ENCODE measurements around the gene MYG1. TPM values are rescaled to one million over a fixed set of nuclear protein-coding genes. Genes with fewer than 3 reads are reported as not detected.

MYG1 gene
- total and polyA plus RNA-seq, 2 of the 13 experiments (the other 11 are each of a cell fraction or from before 2014, with no cell fraction given): 38.6 to 58.0 TPM

GRCh38 chr12:53251477-53252348 is 47.8 kb upstream of the MYG1 start (continued):
- TF ChIP-seq ZNF543 (CRISPR knock-in tag; IDR thresholded peaks at IDR 0.05) (0 out of 2 replicates have a peak, but pooled peaks have one; percentile 16), HOXA9 (CRISPR knock-in tag; IDR thresholded peaks at IDR 0.05; ENCODE audit: borderline replicate concordance) (0 out of 2 replicates have a peak, but pooled peaks have one; percentile 30), ZNF546 (CRISPR knock-in tag; conservative IDR thresholded peaks at IDR 0.05) (no peak), FOXP4 (CRISPR knock-in tag; IDR thresholded peaks at IDR 0.05) (no peak; the same call in 1 of the 2 replicates), NRL (CRISPR knock-in tag; IDR thresholded peaks at IDR 0.05; ENCODE audit: borderline replicate concordance) (no peak; the same call in 1 of the 2 replicates), CCAR2 (optimal IDR thresholded peaks at IDR 0.05; ENCODE audit: low read depth, low read length) (no peak), KDM4B (CRISPR knock-in tag; IDR thresholded peaks at IDR 0.05) (no peak), SMYD3 (CRISPR knock-in tag; IDR thresholded peaks at IDR 0.05) (no peak), ZSCAN5A (CRISPR knock-in tag; IDR thresholded peaks at IDR 0.05; ENCODE audit: borderline replicate concordance) (no peak), ZNF407 (CRISPR knock-in tag; IDR thresholded peaks at IDR 0.05; ENCODE audit: not compliant biosample characterization) (no peak)
- TF ChIP-seq, protein P1, sequence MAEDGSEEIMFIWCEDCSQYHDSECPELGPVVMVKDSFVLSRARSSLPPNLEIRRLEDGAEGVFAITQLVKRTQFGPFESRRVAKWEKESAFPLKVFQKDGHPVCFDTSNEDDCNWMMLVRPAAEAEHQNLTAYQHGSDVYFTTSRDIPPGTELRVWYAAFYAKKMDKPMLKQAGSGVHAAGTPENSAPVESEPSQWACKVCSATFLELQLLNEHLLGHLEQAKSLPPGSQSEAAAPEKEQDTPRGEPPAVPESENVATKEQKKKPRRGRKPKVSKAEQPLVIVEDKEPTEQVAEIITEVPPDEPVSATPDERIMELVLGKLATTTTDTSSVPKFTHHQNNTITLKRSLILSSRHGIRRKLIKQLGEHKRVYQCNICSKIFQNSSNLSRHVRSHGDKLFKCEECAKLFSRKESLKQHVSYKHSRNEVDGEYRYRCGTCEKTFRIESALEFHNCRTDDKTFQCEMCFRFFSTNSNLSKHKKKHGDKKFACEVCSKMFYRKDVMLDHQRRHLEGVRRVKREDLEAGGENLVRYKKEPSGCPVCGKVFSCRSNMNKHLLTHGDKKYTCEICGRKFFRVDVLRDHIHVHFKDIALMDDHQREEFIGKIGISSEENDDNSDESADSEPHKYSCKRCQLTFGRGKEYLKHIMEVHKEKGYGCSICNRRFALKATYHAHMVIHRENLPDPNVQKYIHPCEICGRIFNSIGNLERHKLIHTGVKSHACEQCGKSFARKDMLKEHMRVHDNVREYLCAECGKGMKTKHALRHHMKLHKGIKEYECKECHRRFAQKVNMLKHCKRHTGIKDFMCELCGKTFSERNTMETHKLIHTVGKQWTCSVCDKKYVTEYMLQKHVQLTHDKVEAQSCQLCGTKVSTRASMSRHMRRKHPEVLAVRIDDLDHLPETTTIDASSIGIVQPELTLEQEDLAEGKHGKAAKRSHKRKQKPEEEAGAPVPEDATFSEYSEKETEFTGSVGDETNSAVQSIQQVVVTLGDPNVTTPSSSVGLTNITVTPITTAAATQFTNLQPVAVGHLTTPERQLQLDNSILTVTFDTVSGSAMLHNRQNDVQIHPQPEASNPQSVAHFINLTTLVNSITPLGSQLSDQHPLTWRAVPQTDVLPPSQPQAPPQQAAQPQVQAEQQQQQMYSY (CRISPR knock-in tag; IDR thresholded peaks at IDR 0.05): peak; percentile 66; the same call in 1 of the 2 replicates

Measured in HepG2 (cell line).